ENCODE measurements around the gene OR9K2.
"Not testable (repeated sequence)": the region's sequence is repeated elsewhere in the genome, so short reads cannot be mapped to it uniquely, and the experiment has no call there.

OR9K2 gene

DNA sequence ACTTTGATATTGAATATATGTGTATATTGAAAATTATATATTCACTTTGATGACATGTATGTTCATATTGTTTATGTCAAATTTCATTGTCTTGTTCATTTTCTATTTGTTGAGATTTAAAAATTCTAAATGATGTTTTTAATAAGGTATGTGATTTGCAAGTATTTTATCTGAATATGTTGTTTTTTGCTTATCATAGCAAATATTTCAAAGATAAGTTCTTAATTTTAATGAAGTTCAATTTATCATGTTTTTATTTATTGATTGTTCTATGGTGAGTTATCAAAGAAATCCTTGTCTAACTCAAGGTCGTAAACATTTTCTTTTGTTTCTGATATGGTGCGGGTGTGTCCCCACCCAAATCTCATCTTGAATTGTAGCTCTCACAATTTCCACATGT lies 45.2 kb downstream of the OR9K2 start:
- H3K27ac ChIP-seq = no peak overlapping the region
- TF ChIP-seq, protein P1, sequence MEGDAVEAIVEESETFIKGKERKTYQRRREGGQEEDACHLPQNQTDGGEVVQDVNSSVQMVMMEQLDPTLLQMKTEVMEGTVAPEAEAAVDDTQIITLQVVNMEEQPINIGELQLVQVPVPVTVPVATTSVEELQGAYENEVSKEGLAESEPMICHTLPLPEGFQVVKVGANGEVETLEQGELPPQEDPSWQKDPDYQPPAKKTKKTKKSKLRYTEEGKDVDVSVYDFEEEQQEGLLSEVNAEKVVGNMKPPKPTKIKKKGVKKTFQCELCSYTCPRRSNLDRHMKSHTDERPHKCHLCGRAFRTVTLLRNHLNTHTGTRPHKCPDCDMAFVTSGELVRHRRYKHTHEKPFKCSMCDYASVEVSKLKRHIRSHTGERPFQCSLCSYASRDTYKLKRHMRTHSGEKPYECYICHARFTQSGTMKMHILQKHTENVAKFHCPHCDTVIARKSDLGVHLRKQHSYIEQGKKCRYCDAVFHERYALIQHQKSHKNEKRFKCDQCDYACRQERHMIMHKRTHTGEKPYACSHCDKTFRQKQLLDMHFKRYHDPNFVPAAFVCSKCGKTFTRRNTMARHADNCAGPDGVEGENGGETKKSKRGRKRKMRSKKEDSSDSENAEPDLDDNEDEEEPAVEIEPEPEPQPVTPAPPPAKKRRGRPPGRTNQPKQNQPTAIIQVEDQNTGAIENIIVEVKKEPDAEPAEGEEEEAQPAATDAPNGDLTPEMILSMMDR (conservative IDR thresholded peaks at IDR 0.05) = no peak
- TF ChIP-seq ZFX (IDR thresholded peaks at IDR 0.05) = no peak

DNA sequence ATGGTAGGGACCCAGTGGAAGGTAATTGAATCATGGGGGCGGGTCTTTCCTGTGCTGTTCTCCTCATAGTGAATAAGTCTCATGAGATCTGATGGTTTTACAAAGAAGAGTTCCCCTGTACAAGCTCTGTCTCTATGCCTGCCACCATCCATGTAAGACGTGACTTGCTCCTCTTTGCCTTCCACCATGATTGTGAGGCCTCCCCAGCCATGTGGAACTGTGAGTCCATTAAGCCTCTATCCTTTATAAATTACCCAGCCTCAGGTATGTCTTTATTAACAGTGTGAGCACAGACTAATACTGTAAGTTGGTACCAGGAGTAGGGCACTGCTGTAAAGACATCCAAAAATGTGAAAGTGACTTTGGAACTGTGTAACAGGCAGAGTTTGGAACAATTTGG lies 45.6 kb downstream of the OR9K2 start:
- H3K27ac ChIP-seq = not testable (repeated sequence)

DNA sequence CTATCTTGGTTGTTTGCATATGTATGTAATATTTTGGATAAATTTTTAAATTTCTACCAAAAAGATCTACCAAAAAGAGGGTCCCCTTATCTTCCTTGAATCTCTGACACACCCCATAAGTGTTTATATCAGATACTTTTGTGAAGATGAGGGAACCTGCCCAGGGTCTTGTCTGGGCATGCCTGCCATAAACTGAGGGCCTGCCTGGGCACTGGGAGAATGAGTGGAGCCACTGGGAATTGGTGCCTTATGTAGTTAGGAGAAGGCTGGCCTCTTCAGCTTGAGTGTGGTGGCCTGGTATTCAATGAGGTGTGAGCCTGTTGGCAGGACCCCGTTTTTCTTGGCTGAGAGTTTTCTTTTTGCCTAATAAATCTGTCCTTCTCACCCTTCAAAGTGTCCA lies 46.5 kb downstream of the OR9K2 start:
- TF ChIP-seq, protein P1 (conservative IDR thresholded peaks at IDR 0.05) = no peak
- no peak for TF ChIP-seq ZFX (IDR thresholded peaks at IDR 0.05)

DNA sequence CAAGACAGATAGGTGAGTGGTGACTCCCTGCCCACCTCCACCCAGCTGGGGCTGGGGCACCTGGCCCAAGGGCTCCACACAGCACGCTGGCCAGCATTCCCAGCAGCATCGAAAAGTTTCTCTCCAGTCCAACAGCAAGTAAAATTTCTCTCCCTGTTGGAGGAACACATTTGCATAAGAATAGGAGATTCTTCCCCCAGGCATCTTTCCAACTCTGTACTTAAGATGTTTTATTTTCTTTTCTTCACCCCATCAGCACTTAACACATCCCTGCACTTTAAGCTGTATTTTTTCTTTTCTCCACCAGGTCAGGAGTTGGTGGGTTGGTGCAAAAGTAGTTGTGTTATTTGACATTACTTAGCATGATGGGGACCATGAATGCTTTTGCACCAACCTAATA lies 47.2 kb downstream of the OR9K2 start:
- TF ChIP-seq ZFX (IDR thresholded peaks at IDR 0.05) = no peak
- TF ChIP-seq, protein P1 (conservative IDR thresholded peaks at IDR 0.05) = no peak
- no peak overlapping the region for H3K27ac ChIP-seq

More for the DNA sequence above, 46.5 kb downstream of the OR9K2 start:
- H3K27ac ChIP-seq = no peak overlapping the region

All from C4-2B (cell line).